Adipocyte (in vitro differentiated cells): Measurements from ENCODE around the gene LCA5.

Experiments used
- DNase-seq: peaks from one replicate; pipeline ENCODE4 v3.0.0-alpha.2; 2015; ENCODE audit warnings: low read depth
- H3K27me3 ChIP-seq: replicated peaks from 2 replicates; pipeline ENCODE4 v1.7.0; 2013; ENCODE audit warnings: mild to moderate bottlenecking, low read length, moderate library complexity; ENCODE audit not compliant: control insufficient read depth, insufficient read depth
- H3K36me3 ChIP-seq: 2 replicates; pipeline ENCODE4 v1.7.0; 2013; ENCODE audit warnings: low read length, mild to moderate bottlenecking, moderate library complexity; ENCODE audit not compliant: control insufficient read depth, insufficient read depth, severe bottlenecking
- H3K4me1 ChIP-seq: 2 replicates; pipeline ENCODE4 v1.7.0; 2013; ENCODE audit warnings: mild to moderate bottlenecking, low read length, moderate library complexity; ENCODE audit not compliant: control insufficient read depth, insufficient read depth
- H3K4me3 ChIP-seq: 2 replicates; pipeline ENCODE4 v1.7.0; 2013; ENCODE audit warnings: mild to moderate bottlenecking, low read length, moderate library complexity
- H3K9ac ChIP-seq: 2 replicates; pipeline ENCODE4 v1.7.0; 2013; ENCODE audit warnings: mild to moderate bottlenecking, low read length, moderate library complexity
- H3K9me3 ChIP-seq: 2 replicates; pipeline ENCODE4 v1.7.0; 2013; ENCODE audit warnings: mild to moderate bottlenecking, low read length, moderate library complexity; ENCODE audit not compliant: control insufficient read depth

LCA5 gene

DNA sequence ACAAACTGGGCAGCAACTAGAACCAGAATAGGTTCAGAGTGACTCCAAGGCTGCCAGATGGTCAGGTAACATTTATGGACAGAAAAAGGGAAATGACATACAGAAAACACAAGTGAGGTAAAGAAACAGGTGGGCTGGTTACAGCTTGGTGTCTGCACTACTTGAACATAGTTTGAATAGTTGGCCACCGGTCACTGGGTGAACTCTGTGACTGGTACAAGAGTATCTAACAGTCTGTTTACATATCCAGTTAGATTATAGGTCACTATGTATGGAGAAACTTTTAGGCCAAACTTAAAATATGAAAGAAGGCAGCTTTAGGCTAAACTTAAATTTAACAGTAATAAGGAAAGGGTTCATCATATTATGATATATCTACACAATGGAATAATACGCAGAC is 32.9 kb downstream of the LCA5 start:
- H3K36me3 ChIP-seq = no peaks in the 10 kb centered on the region
- no peaks in the 10 kb centered on the region for H3K9me3 ChIP-seq
- no peaks in the 10 kb centered on the region for H3K27me3 ChIP-seq
- no peak for DNase-seq
- no peak overlapping the region for H3K4me3 ChIP-seq
- no peak overlapping the region for H3K9ac ChIP-seq
- H3K4me1 ChIP-seq = no peaks in the 10 kb centered on the region

- Histone ChIP-seq H3K9me3 (no peaks in the 10 kb centered on the region), H3K4me1 (peaks cover 5% of the 10 kb centered on the region), H3K9ac (peak overlapping the region; percentile 56), H3K36me3 (no peaks in the 10 kb centered on the region), H3K4me3 (peak overlapping the region; percentile 76), H3K27me3 (no peaks in the 10 kb centered on the region)
- no peak for DNase-seq
Measured at GRCh38 chr6:79498842-79499241, 38.4 kb downstream of the LCA5 start.

- Histone ChIP-seq H3K36me3 (peaks cover 2% of the 10 kb centered on the region), H3K4me1 (peaks cover 5% of the 10 kb centered on the region), H3K27me3 (no peaks in the 10 kb centered on the region), H3K4me3 (no peak overlapping the region), H3K9me3 (no peaks in the 10 kb centered on the region), H3K9ac (no peak overlapping the region)
- DNase-seq = no peak
Measured at GRCh38 chr6:79495246-79495645, 42.0 kb downstream of the LCA5 start.

DNA sequence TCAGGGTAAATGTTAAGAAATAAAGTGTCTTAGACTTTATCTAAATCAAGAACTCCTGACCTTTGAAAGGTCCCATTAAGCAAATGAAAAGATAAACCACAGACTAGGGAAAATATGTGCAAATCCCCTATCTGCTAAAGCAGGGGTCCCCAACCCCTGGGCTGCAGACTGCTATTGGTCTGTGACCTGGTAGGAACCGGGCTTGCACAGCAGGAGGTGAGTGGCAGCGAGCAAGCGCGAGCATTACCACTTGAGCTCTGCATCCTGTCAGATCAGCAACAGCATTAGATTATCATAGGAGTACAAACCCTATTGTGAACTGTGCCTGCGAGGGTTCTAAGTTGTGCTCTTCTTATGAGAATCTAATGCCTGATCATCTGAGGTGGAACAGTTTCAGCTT is 42.4 kb downstream of the LCA5 start:
- no peaks in the 10 kb centered on the region for H3K9me3 ChIP-seq
- no peak for DNase-seq

DNA sequence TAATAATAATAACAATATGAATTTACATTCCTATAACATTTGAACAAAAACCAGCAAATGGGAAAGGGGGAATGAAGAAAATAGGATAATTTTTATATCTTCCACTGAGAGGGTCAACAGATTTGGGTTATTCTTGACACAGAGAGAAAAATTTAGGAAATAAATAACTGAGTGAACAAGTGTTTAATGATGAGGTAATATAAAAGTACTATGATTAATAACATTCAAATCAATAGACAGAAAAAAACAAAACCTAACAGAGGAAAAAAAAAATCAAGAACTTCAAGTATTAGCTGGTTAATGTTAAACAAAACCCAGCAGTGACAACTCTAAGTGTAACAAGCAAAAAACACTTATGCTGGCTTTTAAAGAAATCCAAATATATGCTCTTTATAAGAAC is 66.5 kb downstream of the LCA5 start:
- no peak overlapping the region for H3K9ac ChIP-seq

More for the DNA sequence above, 42.4 kb downstream of the LCA5 start:
- Histone ChIP-seq H3K4me3 (no peak overlapping the region), H3K4me1 (peaks cover 5% of the 10 kb centered on the region), H3K27me3 (no peaks in the 10 kb centered on the region), H3K36me3 (peaks cover 2% of the 10 kb centered on the region), H3K9ac (no peak overlapping the region)

GRCh38 chr6:79469376-79470246 is 67.6 kb downstream of the LCA5 start:
- Histone ChIP-seq H3K27me3 (no peaks in the 10 kb centered on the region), H3K9me3 (peaks cover 2% of the 10 kb centered on the region), H3K4me1 (peaks cover 39% of the 10 kb centered on the region)

More for the DNA sequence above, 66.5 kb downstream of the LCA5 start:
- Histone ChIP-seq H3K4me1 (peaks cover 39% of the 10 kb centered on the region), H3K9me3 (peaks cover 2% of the 10 kb centered on the region), H3K4me3 (no peak overlapping the region), H3K27me3 (no peaks in the 10 kb centered on the region), H3K36me3 (no peaks in the 10 kb centered on the region)
- DNase-seq = no peak

DNA sequence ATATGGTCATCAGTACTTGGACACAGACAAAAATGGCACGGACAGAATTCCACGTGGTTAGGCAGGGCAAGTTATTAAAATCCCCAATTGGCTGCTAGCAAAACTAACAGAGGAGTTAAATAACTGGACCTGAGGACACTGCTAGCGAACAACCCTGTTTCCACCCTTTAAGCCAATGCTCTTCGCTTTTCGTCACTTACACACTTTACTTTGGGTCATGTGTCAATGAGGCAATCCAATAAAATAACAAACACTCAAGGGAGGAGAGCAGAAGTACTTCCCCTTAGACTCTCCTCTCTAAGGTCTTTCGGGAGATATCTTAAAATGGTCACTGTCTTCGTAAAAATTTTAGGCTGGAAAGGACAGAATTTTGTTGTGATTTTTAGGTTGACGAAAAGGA is 68.6 kb downstream of the LCA5 start:
- Histone ChIP-seq H3K9ac (no peak overlapping the region), H3K36me3 (no peaks in the 10 kb centered on the region), H3K27me3 (no peaks in the 10 kb centered on the region), H3K9me3 (no peaks in the 10 kb centered on the region), H3K4me3 (no peak overlapping the region), H3K4me1 (peaks cover 39% of the 10 kb centered on the region)
- no peak for DNase-seq

More at GRCh38 chr6:79469376-79470246, 67.6 kb downstream of the LCA5 start:
- Histone ChIP-seq H3K4me3 (no peak overlapping the region), H3K9ac (no peak overlapping the region), H3K36me3 (no peaks in the 10 kb centered on the region)
- DNase-seq = no peak

- no peaks in the 10 kb centered on the region for H3K36me3 ChIP-seq
- no peak overlapping the region for H3K9ac ChIP-seq
- peak; percentile 40 for DNase-seq
Measured at GRCh38 chr6:79468116-79468515, 69.1 kb downstream of the LCA5 start.

DNA sequence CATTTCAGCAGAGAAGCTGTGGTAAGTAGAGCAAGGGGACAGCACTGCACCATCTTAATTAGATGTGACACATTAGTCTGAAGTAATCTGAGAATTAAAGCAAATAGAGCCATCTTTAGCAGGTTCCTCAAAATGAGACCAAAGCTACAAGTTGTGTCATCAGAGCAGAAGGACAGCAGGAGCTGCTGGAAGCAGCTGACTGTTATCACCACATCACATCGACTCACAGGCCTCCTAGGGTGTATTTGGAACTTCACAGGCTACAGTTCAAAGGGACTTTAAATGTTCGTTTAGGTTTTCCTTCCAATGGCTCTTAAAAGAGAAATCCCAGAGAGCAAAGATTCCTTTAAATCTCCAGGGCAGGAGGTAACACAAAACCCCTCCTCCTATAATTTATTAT is 69.5 kb downstream of the LCA5 start:
- Histone ChIP-seq H3K4me3 (no peak overlapping the region), H3K36me3 (no peaks in the 10 kb centered on the region), H3K9ac (no peak overlapping the region), H3K27me3 (no peaks in the 10 kb centered on the region), H3K9me3 (no peaks in the 10 kb centered on the region), H3K4me1 (peaks cover 39% of the 10 kb centered on the region)
- DNase-seq = peak; percentile 15

More at GRCh38 chr6:79468116-79468515, 69.1 kb downstream of the LCA5 start:
- Histone ChIP-seq H3K27me3 (no peaks in the 10 kb centered on the region), H3K4me1 (peaks cover 39% of the 10 kb centered on the region), H3K4me3 (no peak overlapping the region), H3K9me3 (no peaks in the 10 kb centered on the region)

GRCh38 chr6:79466207-79466834 is 70.9 kb downstream of the LCA5 start:
- Histone ChIP-seq H3K4me3 (no peak overlapping the region), H3K9ac (peak overlapping the region; percentile 2), H3K27me3 (no peaks in the 10 kb centered on the region), H3K9me3 (no peaks in the 10 kb centered on the region), H3K4me1 (peaks cover 44% of the 10 kb centered on the region), H3K36me3 (no peaks in the 10 kb centered on the region)
- peak; percentile 82 for DNase-seq

- Histone ChIP-seq H3K9ac (no peak overlapping the region), H3K4me1 (peaks cover 49% of the 10 kb centered on the region), H3K36me3 (no peaks in the 10 kb centered on the region), H3K9me3 (no peaks in the 10 kb centered on the region), H3K4me3 (no peak overlapping the region), H3K27me3 (no peaks in the 10 kb centered on the region)
- DNase-seq = no peak
Measured at GRCh38 chr6:79465381-79465780, 71.8 kb downstream of the LCA5 start.
